H9 (cell line): ENCODE measurements around the gene ATP13A4. TPM values are rescaled to one million over a fixed set of nuclear protein-coding genes. Genes with fewer than 3 reads are reported as not detected.
A peak's percentile ranks its signal among the peaks of the same experiment; 100 is the strongest.

Source experiments
- DNase-seq: peaks from one replicate; pipeline ENCODE4 v3.0.0-alpha.2; 2017
- H2AFZ ChIP-seq: one replicate; pipeline ENCODE4 v1.6.1; 2013; ENCODE audit warnings: mild to moderate bottlenecking, low read length, control low read depth, moderate library complexity
- H2AK5ac ChIP-seq: 2 replicates; pipeline ENCODE4 v1.6.1; 2013; ENCODE audit warnings: low read length, control low read depth, mixed read lengths; ENCODE audit not compliant: insufficient read length
- H2BK120ac ChIP-seq: one replicate; pipeline ENCODE4 v1.6.1; 2013; ENCODE audit warnings: low read depth, mild to moderate bottlenecking, low read length, control low read depth, inconsistent platforms; ENCODE audit not compliant: poor library complexity, severe bottlenecking
- H2BK12ac ChIP-seq: 2 replicates; pipeline ENCODE4 v1.6.1; 2013; ENCODE audit warnings: low read length, control low read depth, mixed read lengths, low read depth; ENCODE audit not compliant: insufficient read length
- H2BK15ac ChIP-seq: 2 replicates; pipeline ENCODE4 v1.6.1; 2013; ENCODE audit warnings: low read depth, low read length, control low read depth
- H2BK20ac ChIP-seq: one replicate; pipeline ENCODE4 v1.6.1; 2013; ENCODE audit warnings: low read depth, mild to moderate bottlenecking, low read length, control low read depth, inconsistent platforms; ENCODE audit not compliant: poor library complexity, severe bottlenecking
- H2BK5ac ChIP-seq: 2 replicates; pipeline ENCODE4 v1.6.1; 2013; ENCODE audit warnings: low read length, control low read depth, mixed read lengths; ENCODE audit not compliant: insufficient read length
- H3K14ac ChIP-seq: 2 replicates; pipeline ENCODE4 v1.6.1; 2013; ENCODE audit warnings: low read length, control low read depth; ENCODE audit not compliant: insufficient read depth
- H3K18ac ChIP-seq: 2 replicates; pipeline ENCODE4 v1.6.1; 2013; ENCODE audit warnings: low read depth, mild to moderate bottlenecking, mixed read lengths, low read length, control low read depth; ENCODE audit not compliant: insufficient read length
- H3K23ac ChIP-seq: 2 replicates; pipeline ENCODE4 v1.6.1; 2013; ENCODE audit warnings: low read length, control low read depth, mixed read lengths, low read depth; ENCODE audit not compliant: insufficient read length
- H3K23me2 ChIP-seq: 2 replicates; pipeline ENCODE4 v1.6.1; 2013; ENCODE audit warnings: low read depth, mild to moderate bottlenecking, mixed read lengths, low read length, control low read depth; ENCODE audit not compliant: insufficient read length, poor library complexity, severe bottlenecking
- H3K27ac ChIP-seq: 2 replicates; pipeline ENCODE4 v1.5.1; 2013; ENCODE audit warnings: low read length, control low read depth, mixed read lengths, low read depth; ENCODE audit not compliant: insufficient read length
- H3K27me3 ChIP-seq: 2 replicates; pipeline ENCODE4 v1.6.1; 2013; ENCODE audit warnings: low read length, control low read depth, inconsistent platforms; ENCODE audit not compliant: insufficient read depth
- H3K4ac ChIP-seq: 2 replicates; pipeline ENCODE4 v1.6.1; 2013; ENCODE audit warnings: low read depth, mild to moderate bottlenecking, control low read depth, inconsistent platforms, low read length, moderate library complexity
- H3K4me1 ChIP-seq: 2 replicates; pipeline ENCODE4 v1.6.1; 2013; ENCODE audit warnings: low read length, control low read depth, inconsistent platforms; ENCODE audit not compliant: insufficient read depth
- H3K4me2 ChIP-seq: 2 replicates; pipeline ENCODE4 v1.6.1; 2013; ENCODE audit warnings: low read length, control low read depth, mixed read lengths; ENCODE audit not compliant: insufficient read length, insufficient read depth
- H3K56ac ChIP-seq: 2 replicates; pipeline ENCODE4 v1.6.1; 2013; ENCODE audit warnings: low read depth, mild to moderate bottlenecking, mixed read lengths, low read length, control low read depth; ENCODE audit not compliant: insufficient read length
- H3K79me1 ChIP-seq: 2 replicates; pipeline ENCODE4 v1.6.1; 2013; ENCODE audit warnings: low read depth, mild to moderate bottlenecking, moderate library complexity, low read length, control low read depth, inconsistent platforms; ENCODE audit not compliant: insufficient read depth, poor library complexity, severe bottlenecking
- H3K79me2 ChIP-seq: 2 replicates; pipeline ENCODE4 v1.6.1; 2013; ENCODE audit warnings: low read length, control low read depth, inconsistent platforms; ENCODE audit not compliant: insufficient read depth
- H3K9ac ChIP-seq: 2 replicates; pipeline ENCODE4 v1.6.1; 2013; ENCODE audit warnings: low read length, control low read depth, mixed read lengths; ENCODE audit not compliant: insufficient read length; ENCODE audit errors: extremely low read depth
- H3K9me3 ChIP-seq: one replicate; pipeline ENCODE4 v1.6.1; 2013; ENCODE audit warnings: low read depth, low read length, inconsistent platforms; ENCODE audit not compliant: control insufficient read depth
- H3T11ph ChIP-seq: one replicate; pipeline ENCODE4 v1.6.1; 2013; ENCODE audit warnings: mild to moderate bottlenecking, low read length, control low read depth, inconsistent platforms
- H4K20me1 ChIP-seq: one replicate; pipeline ENCODE4 v1.6.1; 2013; ENCODE audit not compliant: control insufficient read depth, insufficient read length, insufficient read depth
- H4K5ac ChIP-seq: 2 replicates; pipeline ENCODE4 v1.6.1; 2013; ENCODE audit warnings: low read depth, mild to moderate bottlenecking, mixed read lengths, low read length, control low read depth; ENCODE audit not compliant: insufficient read length
- H4K8ac ChIP-seq: replicated peaks from 2 replicates; pipeline ENCODE4 v1.6.1; 2013; ENCODE audit warnings: low read length, control low read depth, mixed read lengths, low read depth; ENCODE audit not compliant: insufficient read length
- H4K91ac ChIP-seq: 2 replicates; pipeline ENCODE4 v1.6.1; 2013; ENCODE audit warnings: low read depth, mild to moderate bottlenecking, moderate library complexity, mixed read lengths, low read length, control low read depth; ENCODE audit not compliant: insufficient read length
- H3K27ac Mint-ChIP-seq, 3 experiments: 2 replicates in 2 of 3; 3 replicates in 1 of 3; pipeline ENCODE4 v1.8.0; 2020 to 2021; ENCODE audit warnings: mixed read lengths in 3 of 3, mild to moderate bottlenecking in 1 of 3, moderate library complexity in 1 of 3
- H3K27me3 Mint-ChIP-seq: 2 replicates; pipeline ENCODE4 v1.8.0; 2021; ENCODE audit warnings: low read depth, mild to moderate bottlenecking, moderate library complexity, mixed read lengths
- H3K36me3 Mint-ChIP-seq, 3 experiments: 2 replicates in 2 of 3; 3 replicates in 1 of 3; pipeline ENCODE4 v1.8.0; 2020 to 2021; ENCODE audit warnings: low read depth in 3 of 3, mixed read lengths in 3 of 3; ENCODE audit not compliant: insufficient read depth in 1 of 3
- H3K4me1 Mint-ChIP-seq, 2 experiments: 2 replicates each; pipeline ENCODE4 v1.8.0; 2020; ENCODE audit warnings: mixed read lengths in 2 of 2
- H3K4me3 Mint-ChIP-seq, 2 experiments: 2 replicates in 1 of 2; 3 replicates in 1 of 2; pipeline ENCODE4 v1.8.0; 2020 to 2021; ENCODE audit warnings: mild to moderate bottlenecking in 2 of 2, mixed read lengths in 2 of 2, moderate library complexity in 1 of 2
- H3K9me3 Mint-ChIP-seq, 2 experiments: 2 replicates in 1 of 2; 3 replicates in 1 of 2; pipeline ENCODE4 v1.8.0; 2020; ENCODE audit warnings: mild to moderate bottlenecking in 2 of 2, mixed read lengths in 2 of 2, moderate library complexity in 1 of 2
- WGBS: extraction: QIAGEN DNeasy Blood & Tissue Kit; methylation state at CpG from one replicate; pipeline ENCODE4 v1.1.7; 2013; ENCODE audit warnings: missing lambda C conversion rate, low lambda C conversion rate, mixed read lengths; ENCODE audit not compliant: insufficient read length; ENCODE audit errors: extremely low coverage; 5-methylcytosine and 5-hydroxymethylcytosine counted together
- total RNA-seq: library from RNA; stranded (reverse); gene quantifications from 2 replicates; pipeline ENCODE4 v1.2.1, GENCODE V29; 2021
- TF ChIP-seq, protein P1 (sequence below): fragments of 200-600 bp; sonication (generic); conservative IDR thresholded peaks from 3 replicates; pipeline ENCODE4 v1.8.0; 2021; ENCODE audit warnings: antibody characterized with exemption, mild to moderate bottlenecking

Gene ATP13A4
- total RNA-seq, 1 experiment from 2014 or later = 0.13 TPM

DNA sequence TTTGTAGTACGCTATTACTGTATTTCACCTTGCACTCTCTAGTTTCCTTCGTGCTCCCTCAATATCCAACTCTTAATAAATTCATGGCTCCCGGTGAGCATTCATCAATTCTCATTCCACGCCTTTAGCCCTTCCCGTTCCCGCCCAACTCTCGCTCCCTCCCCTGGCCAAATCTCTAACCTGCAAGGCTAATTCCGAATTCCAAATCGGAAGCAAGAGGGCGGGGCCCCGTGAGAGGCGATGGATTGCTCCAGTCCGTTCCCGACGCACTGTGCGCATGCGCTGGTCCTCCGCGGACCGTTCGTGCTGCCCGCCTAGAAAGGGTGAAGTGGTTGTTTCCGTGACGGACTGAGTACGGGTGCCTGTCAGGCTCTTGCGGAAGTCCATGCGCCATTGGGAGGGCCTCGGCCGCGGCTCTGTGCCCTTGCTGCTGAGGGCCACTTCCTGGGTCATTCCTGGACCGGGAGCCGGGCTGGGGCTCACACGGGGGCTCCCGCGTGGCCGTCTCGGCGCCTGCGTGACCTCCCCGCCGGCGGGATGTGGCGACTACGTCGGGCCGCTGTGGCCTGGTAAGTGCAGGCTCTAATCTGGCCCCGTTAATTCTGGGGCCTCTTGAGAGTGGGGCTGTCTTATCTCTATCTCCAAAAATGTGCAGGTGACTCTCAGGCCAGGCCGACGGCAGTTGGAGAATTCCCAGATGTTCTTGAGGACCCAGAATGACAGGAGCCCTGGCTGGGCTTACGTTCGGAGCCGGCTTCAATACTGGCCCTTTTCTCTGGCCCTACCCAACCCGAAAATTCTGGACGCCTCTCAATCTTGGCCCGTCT, 38.4 kb upstream of the ATP13A4 start, which contains the start of gene OPA1:
Gene OPA1 (plus strand): TSS at position 368 of the 827 bp plus-strand sequence. CDS start 170 bp downstream, at position 538.
- H3K36me3 Mint-ChIP-seq = peaks cover 6 to 13% (median 8%) of the 10 kb centered on the region in 3 experiments; a peak in 6 of 7 replicates
- peak within 1 kb of the TSS; percentile 62 to 95 (median 90) for H3K27ac Mint-ChIP-seq
- peak within 1 kb of the TSS; percentile 35 for H3K18ac ChIP-seq
- H2BK15ac ChIP-seq = no peak within 1 kb of the TSS
- peaks cover 28 to 34% of the 10 kb centered on the region in 2 experiments for H3K4me1 Mint-ChIP-seq
- H3K9ac ChIP-seq = peak within 1 kb of the TSS; percentile 97
- H3K27me3 Mint-ChIP-seq = peaks cover 10% of the 10 kb centered on the region
- peak within 1 kb of the TSS; percentile 94 to 95 for H3K4me3 Mint-ChIP-seq
- H3K4me2 ChIP-seq = peak within 1 kb of the TSS; percentile 100
- H3K4me1 ChIP-seq = no peaks in the 10 kb centered on the region
- H3K27ac ChIP-seq = peak within 1 kb of the TSS; percentile 44
- no CpG with 5 or more reads among the region's 55 CpGs for WGBS
- H3K23me2 ChIP-seq = peaks cover 6% of the 10 kb centered on the region
- H3K27me3 ChIP-seq = no peaks in the 10 kb centered on the region
- no peak within 1 kb of the TSS for H4K91ac ChIP-seq
- peak within 1 kb of the TSS; percentile 5 for H2AFZ ChIP-seq
- no peak within 1 kb of the TSS for H2BK120ac ChIP-seq
- no peaks in the 10 kb centered on the region for H4K20me1 ChIP-seq
- no peak within 1 kb of the TSS for H3K23ac ChIP-seq
- H2BK12ac ChIP-seq = peak within 1 kb of the TSS; percentile 65
- H2BK5ac ChIP-seq = no peak within 1 kb of the TSS
- no peak within 1 kb of the TSS for H4K8ac ChIP-seq
- TF ChIP-seq, protein P1, sequence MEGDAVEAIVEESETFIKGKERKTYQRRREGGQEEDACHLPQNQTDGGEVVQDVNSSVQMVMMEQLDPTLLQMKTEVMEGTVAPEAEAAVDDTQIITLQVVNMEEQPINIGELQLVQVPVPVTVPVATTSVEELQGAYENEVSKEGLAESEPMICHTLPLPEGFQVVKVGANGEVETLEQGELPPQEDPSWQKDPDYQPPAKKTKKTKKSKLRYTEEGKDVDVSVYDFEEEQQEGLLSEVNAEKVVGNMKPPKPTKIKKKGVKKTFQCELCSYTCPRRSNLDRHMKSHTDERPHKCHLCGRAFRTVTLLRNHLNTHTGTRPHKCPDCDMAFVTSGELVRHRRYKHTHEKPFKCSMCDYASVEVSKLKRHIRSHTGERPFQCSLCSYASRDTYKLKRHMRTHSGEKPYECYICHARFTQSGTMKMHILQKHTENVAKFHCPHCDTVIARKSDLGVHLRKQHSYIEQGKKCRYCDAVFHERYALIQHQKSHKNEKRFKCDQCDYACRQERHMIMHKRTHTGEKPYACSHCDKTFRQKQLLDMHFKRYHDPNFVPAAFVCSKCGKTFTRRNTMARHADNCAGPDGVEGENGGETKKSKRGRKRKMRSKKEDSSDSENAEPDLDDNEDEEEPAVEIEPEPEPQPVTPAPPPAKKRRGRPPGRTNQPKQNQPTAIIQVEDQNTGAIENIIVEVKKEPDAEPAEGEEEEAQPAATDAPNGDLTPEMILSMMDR = peak; percentile 48; the same call in 2 of the 3 replicates
- H2BK20ac ChIP-seq = no peak within 1 kb of the TSS
- no peaks in the 10 kb centered on the region for H3K9me3 ChIP-seq
- H3K79me1 ChIP-seq = no peaks in the 10 kb centered on the region
- H4K5ac ChIP-seq = no peak within 1 kb of the TSS
- H3K9me3 Mint-ChIP-seq = no peaks in the 10 kb centered on the region; a peak in 2 of 5 replicates
- H3K56ac ChIP-seq = no peak within 1 kb of the TSS
- H3K79me2 ChIP-seq = peaks cover 10% of the 10 kb centered on the region; the same call in 1 of the 2 replicates
- H2AK5ac ChIP-seq = no peak within 1 kb of the TSS
- H3K4ac ChIP-seq = no peak within 1 kb of the TSS
- DNase-seq = peak; percentile 99
- H3K14ac ChIP-seq = peak within 1 kb of the TSS; percentile 72; the same call in 1 of the 2 replicates
- no peak within 1 kb of the TSS for H3T11ph ChIP-seq
